HG02610 (cell line): Measurements from ENCODE around the gene C2orf72.

ENCODE experiments used
- ATAC-seq: cut with Tn5 transposase; IDR thresholded peaks from one replicate; pipeline ENCODE4 v1.9.1; 2021; ENCODE audit warnings: mild to moderate bottlenecking, moderate library complexity; ENCODE audit not compliant: unreplicated experiment

The C2orf72 gene

GRCh38 chr2:231041061-231041689, 3.9 kb downstream of the C2orf72 start:
- ATAC-seq, result no peak

GRCh38 chr2:231043796-231044195, 6.5 kb downstream of the C2orf72 start:
- no peak for ATAC-seq

- ATAC-seq, result no peak
Measured at GRCh38 chr2:231046916-231047273, 9.6 kb downstream of the C2orf72 start.

GRCh38 chr2:231047274-231047922, 10.1 kb downstream of the C2orf72 start:
- no peak for ATAC-seq

- no peak for ATAC-seq
Measured at GRCh38 chr2:231047923-231048915, 10.9 kb downstream of the C2orf72 start.

- ATAC-seq, result no peak
Measured at GRCh38 chr2:231049286-231050017, 12.1 kb downstream of the C2orf72 start.

- no peak for ATAC-seq
Measured at GRCh38 chr2:231050018-231050901, 12.9 kb downstream of the C2orf72 start.

GRCh38 chr2:231051116-231051515, 13.8 kb downstream of the C2orf72 start:
- no peak for ATAC-seq

- ATAC-seq, result peak; percentile 77
Measured at GRCh38 chr2:231052494-231053451, 15.4 kb downstream of the C2orf72 start.

GRCh38 chr2:231053846-231054245, 16.5 kb downstream of the C2orf72 start:
- ATAC-seq, result no peak

GRCh38 chr2:231056453-231057416, 19.4 kb downstream of the C2orf72 start, which contains the start of gene PSMD1:
PSMD1 (plus strand) TSS chr2:231056867; CDS start chr2:231057026, 159 bp downstream.
- peak; percentile 61 for ATAC-seq

GRCh38 chr2:231057590-231057989, 20.3 kb downstream of the C2orf72 start:
- ATAC-seq, result no peak

GRCh38 chr2:231058761-231059550, 21.6 kb downstream of the C2orf72 start:
- ATAC-seq, result no peak

- no peak for ATAC-seq
Measured at GRCh38 chr2:231059756-231060155, 22.4 kb downstream of the C2orf72 start.

GRCh38 chr2:231062776-231063175, 25.5 kb downstream of the C2orf72 start:
- ATAC-seq, result no peak

GRCh38 chr2:231063347-231063746, 26.0 kb downstream of the C2orf72 start:
- no peak for ATAC-seq

- no peak for ATAC-seq
Measured at GRCh38 chr2:231065966-231066365, 28.6 kb downstream of the C2orf72 start.
